PC-9 (cell line): Measurements from ENCODE around the gene LKAAEAR1.

Source experiments
- EZH2 ChIP-seq: fragments of 200-600 bp; sonication (generic); IDR thresholded peaks from 2 replicates; pipeline ENCODE4 v1.8.0; 2017; ENCODE audit warnings: antibody characterized with exemption, low read depth
- TF ChIP-seq, protein P1 (sequence below): fragments of 200-600 bp; sonication (generic); conservative IDR thresholded peaks from 2 replicates; pipeline ENCODE4 v1.6.1; 2017; ENCODE audit warnings: mixed run types, antibody characterized with exemption, mild to moderate bottlenecking, moderate library complexity

DNA sequence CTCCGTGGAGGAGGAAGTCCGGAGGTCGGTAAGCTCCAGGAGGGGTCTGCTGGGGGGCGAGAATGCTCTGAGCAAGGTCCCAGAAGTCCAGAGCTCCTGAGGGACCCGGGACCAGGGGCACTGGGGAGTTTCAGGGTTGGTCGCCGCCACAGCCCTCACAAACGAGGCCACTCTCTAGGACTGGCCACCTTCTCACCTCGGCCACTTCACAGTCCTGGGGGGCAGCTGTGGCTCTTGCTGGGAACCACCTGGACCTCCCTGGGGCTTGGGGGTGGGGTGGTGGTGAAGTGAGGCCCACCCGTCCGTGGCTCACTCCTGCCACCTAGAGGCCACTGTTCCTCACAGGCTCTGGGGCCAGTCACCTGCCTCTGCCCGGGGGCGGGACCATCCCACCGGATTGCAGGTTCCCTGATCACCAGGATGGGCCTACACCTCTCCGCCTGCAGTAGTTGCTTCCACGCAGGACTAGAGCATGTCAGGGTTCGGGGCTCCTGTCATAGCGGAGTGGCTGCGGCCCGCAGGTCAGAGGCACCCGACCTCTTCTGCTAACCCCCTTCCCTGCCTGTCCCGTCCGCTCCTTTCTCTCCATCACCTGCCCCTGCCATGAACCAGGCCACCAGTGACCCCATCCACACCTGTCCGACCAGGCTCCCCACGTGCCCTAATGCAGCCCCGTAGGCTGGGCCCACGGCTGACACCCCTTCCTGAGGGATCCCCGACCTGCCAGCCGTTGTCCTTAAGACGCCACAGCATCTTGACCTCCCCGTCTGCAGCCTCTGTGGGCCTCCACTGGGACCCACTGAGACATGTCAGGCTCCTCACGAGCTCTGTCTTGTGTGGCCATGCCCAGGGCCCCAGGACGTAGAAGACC lies 26.3 kb downstream of the LKAAEAR1 start:
- no peak for TF ChIP-seq EZH2
- TF ChIP-seq, protein P1, sequence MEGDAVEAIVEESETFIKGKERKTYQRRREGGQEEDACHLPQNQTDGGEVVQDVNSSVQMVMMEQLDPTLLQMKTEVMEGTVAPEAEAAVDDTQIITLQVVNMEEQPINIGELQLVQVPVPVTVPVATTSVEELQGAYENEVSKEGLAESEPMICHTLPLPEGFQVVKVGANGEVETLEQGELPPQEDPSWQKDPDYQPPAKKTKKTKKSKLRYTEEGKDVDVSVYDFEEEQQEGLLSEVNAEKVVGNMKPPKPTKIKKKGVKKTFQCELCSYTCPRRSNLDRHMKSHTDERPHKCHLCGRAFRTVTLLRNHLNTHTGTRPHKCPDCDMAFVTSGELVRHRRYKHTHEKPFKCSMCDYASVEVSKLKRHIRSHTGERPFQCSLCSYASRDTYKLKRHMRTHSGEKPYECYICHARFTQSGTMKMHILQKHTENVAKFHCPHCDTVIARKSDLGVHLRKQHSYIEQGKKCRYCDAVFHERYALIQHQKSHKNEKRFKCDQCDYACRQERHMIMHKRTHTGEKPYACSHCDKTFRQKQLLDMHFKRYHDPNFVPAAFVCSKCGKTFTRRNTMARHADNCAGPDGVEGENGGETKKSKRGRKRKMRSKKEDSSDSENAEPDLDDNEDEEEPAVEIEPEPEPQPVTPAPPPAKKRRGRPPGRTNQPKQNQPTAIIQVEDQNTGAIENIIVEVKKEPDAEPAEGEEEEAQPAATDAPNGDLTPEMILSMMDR = peak; percentile 90
